H9 (cell line): Measurements from ENCODE around the gene LRRC8E. TPM values are rescaled to one million over a fixed set of nuclear protein-coding genes. Genes with fewer than 3 reads are reported as not detected.

ENCODE experiments used
- DNase-seq: peaks from one replicate; pipeline ENCODE4 v3.0.0-alpha.2; 2017
- H2AFZ ChIP-seq: one replicate; pipeline ENCODE4 v1.6.1; 2013; ENCODE audit warnings: mild to moderate bottlenecking, low read length, control low read depth, moderate library complexity
- H2AK5ac ChIP-seq: 2 replicates; pipeline ENCODE4 v1.6.1; 2013; ENCODE audit warnings: low read length, control low read depth, mixed read lengths; ENCODE audit not compliant: insufficient read length
- H2BK120ac ChIP-seq: one replicate; pipeline ENCODE4 v1.6.1; 2013; ENCODE audit warnings: low read depth, mild to moderate bottlenecking, low read length, control low read depth, inconsistent platforms; ENCODE audit not compliant: poor library complexity, severe bottlenecking
- H2BK12ac ChIP-seq: 2 replicates; pipeline ENCODE4 v1.6.1; 2013; ENCODE audit warnings: low read length, control low read depth, mixed read lengths, low read depth; ENCODE audit not compliant: insufficient read length
- H2BK15ac ChIP-seq: 2 replicates; pipeline ENCODE4 v1.6.1; 2013; ENCODE audit warnings: low read depth, low read length, control low read depth
- H2BK20ac ChIP-seq: one replicate; pipeline ENCODE4 v1.6.1; 2013; ENCODE audit warnings: low read depth, mild to moderate bottlenecking, low read length, control low read depth, inconsistent platforms; ENCODE audit not compliant: poor library complexity, severe bottlenecking
- H2BK5ac ChIP-seq: 2 replicates; pipeline ENCODE4 v1.6.1; 2013; ENCODE audit warnings: low read length, control low read depth, mixed read lengths; ENCODE audit not compliant: insufficient read length
- H3K14ac ChIP-seq: 2 replicates; pipeline ENCODE4 v1.6.1; 2013; ENCODE audit warnings: low read length, control low read depth; ENCODE audit not compliant: insufficient read depth
- H3K18ac ChIP-seq: 2 replicates; pipeline ENCODE4 v1.6.1; 2013; ENCODE audit warnings: low read depth, mild to moderate bottlenecking, mixed read lengths, low read length, control low read depth; ENCODE audit not compliant: insufficient read length
- H3K23ac ChIP-seq: 2 replicates; pipeline ENCODE4 v1.6.1; 2013; ENCODE audit warnings: low read length, control low read depth, mixed read lengths, low read depth; ENCODE audit not compliant: insufficient read length
- H3K23me2 ChIP-seq: 2 replicates; pipeline ENCODE4 v1.6.1; 2013; ENCODE audit warnings: low read depth, mild to moderate bottlenecking, mixed read lengths, low read length, control low read depth; ENCODE audit not compliant: insufficient read length, poor library complexity, severe bottlenecking
- H3K27ac ChIP-seq: 2 replicates; pipeline ENCODE4 v1.5.1; 2013; ENCODE audit warnings: low read length, control low read depth, mixed read lengths, low read depth; ENCODE audit not compliant: insufficient read length
- H3K27me3 ChIP-seq: 2 replicates; pipeline ENCODE4 v1.6.1; 2013; ENCODE audit warnings: low read length, control low read depth, inconsistent platforms; ENCODE audit not compliant: insufficient read depth
- H3K4ac ChIP-seq: 2 replicates; pipeline ENCODE4 v1.6.1; 2013; ENCODE audit warnings: low read depth, mild to moderate bottlenecking, control low read depth, inconsistent platforms, low read length, moderate library complexity
- H3K4me1 ChIP-seq: 2 replicates; pipeline ENCODE4 v1.6.1; 2013; ENCODE audit warnings: low read length, control low read depth, inconsistent platforms; ENCODE audit not compliant: insufficient read depth
- H3K4me2 ChIP-seq: 2 replicates; pipeline ENCODE4 v1.6.1; 2013; ENCODE audit warnings: low read length, control low read depth, mixed read lengths; ENCODE audit not compliant: insufficient read length, insufficient read depth
- H3K56ac ChIP-seq: 2 replicates; pipeline ENCODE4 v1.6.1; 2013; ENCODE audit warnings: low read depth, mild to moderate bottlenecking, mixed read lengths, low read length, control low read depth; ENCODE audit not compliant: insufficient read length
- H3K79me1 ChIP-seq: 2 replicates; pipeline ENCODE4 v1.6.1; 2013; ENCODE audit warnings: low read depth, mild to moderate bottlenecking, moderate library complexity, low read length, control low read depth, inconsistent platforms; ENCODE audit not compliant: insufficient read depth, poor library complexity, severe bottlenecking
- H3K79me2 ChIP-seq: 2 replicates; pipeline ENCODE4 v1.6.1; 2013; ENCODE audit warnings: low read length, control low read depth, inconsistent platforms; ENCODE audit not compliant: insufficient read depth
- H3K9ac ChIP-seq: 2 replicates; pipeline ENCODE4 v1.6.1; 2013; ENCODE audit warnings: low read length, control low read depth, mixed read lengths; ENCODE audit not compliant: insufficient read length; ENCODE audit errors: extremely low read depth
- H3K9me3 ChIP-seq: one replicate; pipeline ENCODE4 v1.6.1; 2013; ENCODE audit warnings: low read depth, low read length, inconsistent platforms; ENCODE audit not compliant: control insufficient read depth
- H3T11ph ChIP-seq: one replicate; pipeline ENCODE4 v1.6.1; 2013; ENCODE audit warnings: mild to moderate bottlenecking, low read length, control low read depth, inconsistent platforms
- H4K20me1 ChIP-seq: one replicate; pipeline ENCODE4 v1.6.1; 2013; ENCODE audit not compliant: control insufficient read depth, insufficient read length, insufficient read depth
- H4K5ac ChIP-seq: 2 replicates; pipeline ENCODE4 v1.6.1; 2013; ENCODE audit warnings: low read depth, mild to moderate bottlenecking, mixed read lengths, low read length, control low read depth; ENCODE audit not compliant: insufficient read length
- H4K8ac ChIP-seq: replicated peaks from 2 replicates; pipeline ENCODE4 v1.6.1; 2013; ENCODE audit warnings: low read length, control low read depth, mixed read lengths, low read depth; ENCODE audit not compliant: insufficient read length
- H4K91ac ChIP-seq: 2 replicates; pipeline ENCODE4 v1.6.1; 2013; ENCODE audit warnings: low read depth, mild to moderate bottlenecking, moderate library complexity, mixed read lengths, low read length, control low read depth; ENCODE audit not compliant: insufficient read length
- H3K27ac Mint-ChIP-seq, 3 experiments: 2 replicates in 2 of 3; 3 replicates in 1 of 3; pipeline ENCODE4 v1.8.0; 2020 to 2021; ENCODE audit warnings: mixed read lengths in 3 of 3, mild to moderate bottlenecking in 1 of 3, moderate library complexity in 1 of 3
- H3K27me3 Mint-ChIP-seq: 2 replicates; pipeline ENCODE4 v1.8.0; 2021; ENCODE audit warnings: low read depth, mild to moderate bottlenecking, moderate library complexity, mixed read lengths
- H3K36me3 Mint-ChIP-seq, 3 experiments: 2 replicates in 2 of 3; 3 replicates in 1 of 3; pipeline ENCODE4 v1.8.0; 2020 to 2021; ENCODE audit warnings: low read depth in 3 of 3, mixed read lengths in 3 of 3; ENCODE audit not compliant: insufficient read depth in 1 of 3
- H3K4me1 Mint-ChIP-seq, 2 experiments: 2 replicates each; pipeline ENCODE4 v1.8.0; 2020; ENCODE audit warnings: mixed read lengths in 2 of 2
- H3K4me3 Mint-ChIP-seq, 2 experiments: 2 replicates in 1 of 2; 3 replicates in 1 of 2; pipeline ENCODE4 v1.8.0; 2020 to 2021; ENCODE audit warnings: mild to moderate bottlenecking in 2 of 2, mixed read lengths in 2 of 2, moderate library complexity in 1 of 2
- H3K9me3 Mint-ChIP-seq, 2 experiments: 2 replicates in 1 of 2; 3 replicates in 1 of 2; pipeline ENCODE4 v1.8.0; 2020; ENCODE audit warnings: mild to moderate bottlenecking in 2 of 2, mixed read lengths in 2 of 2, moderate library complexity in 1 of 2
- CTCF ChIP-seq: fragments of 200-600 bp; sonication (generic); conservative IDR thresholded peaks from 3 replicates; pipeline ENCODE4 v1.8.0; 2021; ENCODE audit warnings: antibody characterized with exemption, mild to moderate bottlenecking
- WGBS: extraction: QIAGEN DNeasy Blood & Tissue Kit; methylation state at CpG from one replicate; pipeline ENCODE4 v1.1.7; 2013; ENCODE audit warnings: missing lambda C conversion rate, low lambda C conversion rate, mixed read lengths; ENCODE audit not compliant: insufficient read length; ENCODE audit errors: extremely low coverage; 5-methylcytosine and 5-hydroxymethylcytosine counted together
- total RNA-seq: library from RNA; stranded (reverse); gene quantifications from 2 replicates; pipeline ENCODE4 v1.2.1, GENCODE V29; 2021

Gene LRRC8E
- total RNA-seq, 1 experiment from 2014 or later, result 4.8 TPM

GRCh38 chr19:7869453-7869909 lies 18.8 kb upstream of the LRRC8E start:
- no peak overlapping the region for H2AFZ ChIP-seq
- H3K27ac ChIP-seq, result no peak overlapping the region
- peaks cover 4% of the 10 kb centered on the region for H4K20me1 ChIP-seq
- H3T11ph ChIP-seq, result no peak overlapping the region
- no peaks in the 10 kb centered on the region; the same call in 1 of the 2 replicates for H3K4me1 ChIP-seq
- Mint-ChIP-seq H3K4me3 (peak overlapping the region in 1 of 2 experiments; percentile 73; a peak in 2 of 5 replicates), H3K27ac (no peak overlapping the region), H3K4me1 (peaks cover 18 to 46% of the 10 kb centered on the region in 2 experiments), H3K36me3 (peaks cover 0 to 6% (median 5%) of the 10 kb centered on the region in 3 experiments; a peak in 4 of 7 replicates), H3K9me3 (no peaks in the 10 kb centered on the region), H3K27me3 (peaks cover 39% of the 10 kb centered on the region)
- H3K56ac ChIP-seq, result no peak overlapping the region
- no peak overlapping the region for H3K9ac ChIP-seq
- no peak overlapping the region for H3K23ac ChIP-seq
- H2BK12ac ChIP-seq, result no peak overlapping the region
- no peak overlapping the region for H2BK5ac ChIP-seq
- no peak overlapping the region for H4K5ac ChIP-seq
- no peaks in the 10 kb centered on the region for H3K79me2 ChIP-seq
- H3K4ac ChIP-seq, result no peak overlapping the region
- H2BK120ac ChIP-seq, result no peak overlapping the region
- no peak overlapping the region for H4K8ac ChIP-seq
- H2AK5ac ChIP-seq, result no peak overlapping the region
- no peak overlapping the region for H2BK20ac ChIP-seq
- DNase-seq, result peak; percentile 81
- H3K18ac ChIP-seq, result no peak overlapping the region
- WGBS, result no CpG with 5 or more reads among the region's 47 CpGs
- H3K23me2 ChIP-seq, result peaks cover 22% of the 10 kb centered on the region
- no peak overlapping the region for H4K91ac ChIP-seq
- peaks cover 1% of the 10 kb centered on the region; the same call in 1 of the 2 replicates for H3K27me3 ChIP-seq
- no peak overlapping the region for H3K14ac ChIP-seq
- no peaks in the 10 kb centered on the region for H3K79me1 ChIP-seq
- H3K4me2 ChIP-seq, result peak overlapping the region; percentile 40
- H3K9me3 ChIP-seq, result no peaks in the 10 kb centered on the region
- TF ChIP-seq CTCF, result peak; percentile 42; the same call in 2 of the 3 replicates
- no peak overlapping the region for H2BK15ac ChIP-seq
